Adipose tissue (tissue), 3 donors: ENCODE measurements around the gene DDX1. TPM values are rescaled to one million over a fixed set of nuclear protein-coding genes. Genes with fewer than 3 reads are reported as not detected.
"Not testable (repeated sequence)": the region's sequence is repeated elsewhere in the genome, so short reads cannot be mapped to it uniquely, and the experiment has no call there.

Source experiments
- H3K27ac ChIP-seq: one replicate; pipeline ENCODE4 v1.5.1; 2013; ENCODE audit warnings: low read depth, low read length
- WGBS, 3 donors: extraction: QIAGEN DNeasy Blood & Tissue Kit; methylation state at CpG; one replicate each; pipeline ENCODE4 v1.1.7; 2013; 5-methylcytosine and 5-hydroxymethylcytosine counted together
- polyA plus RNA-seq, 3 donors: library from polyadenylated mRNA; stranded (reverse); fragments of 200-250 nt; gene quantifications; one replicate each; pipeline ENCODE4 v1.2.3, GENCODE V29; 2013
- donor health status: healthy with polysubstance abuse.
- donor health status: Bipolar disorder and iron deficiency.
- donor health status: healthy.

The DDX1 gene
- polyA plus RNA-seq, 3 donors = 43.1 to 70.2 (median 62.2) TPM

DNA sequence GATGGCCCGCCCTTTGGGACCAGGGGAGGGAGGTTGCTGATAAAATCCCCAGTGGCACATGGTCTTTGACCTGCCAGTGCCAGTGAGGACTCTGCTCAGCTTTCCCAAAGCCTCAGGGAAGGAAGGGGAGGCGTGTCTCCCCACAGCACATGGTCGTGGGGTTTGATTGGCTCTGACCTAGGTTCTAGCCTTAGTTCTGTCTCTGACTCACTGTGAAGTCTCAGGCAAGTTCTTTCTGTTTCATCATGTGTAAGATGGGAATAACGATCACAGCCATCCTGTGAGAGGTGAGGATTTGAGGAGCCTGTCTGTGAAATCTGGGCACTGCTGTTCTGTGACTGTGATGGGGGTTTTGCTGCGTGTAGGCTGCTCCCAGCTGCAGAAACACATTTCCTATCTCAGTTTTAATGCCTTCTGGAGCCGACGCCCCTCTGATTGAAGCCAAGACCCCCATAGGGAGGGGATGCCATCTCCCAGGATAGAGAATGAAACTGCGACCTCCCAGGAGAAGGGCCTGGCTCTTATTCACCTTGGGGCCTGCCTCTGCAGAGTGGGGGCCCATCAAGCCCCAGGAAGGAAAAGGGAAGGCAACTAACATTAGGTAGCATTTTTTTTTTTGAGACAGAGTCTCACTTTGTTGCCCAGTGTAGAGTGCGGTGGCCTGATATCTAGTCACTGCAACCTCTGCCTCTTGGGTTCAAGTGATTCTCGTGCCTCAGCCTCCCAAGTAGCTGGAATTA, 84.0 kb downstream of the DDX1 start:
- 67 to 73% (median 70%) methylated on average over 9 to 10 of the region's 10 CpGs for WGBS, 3 donors
- no peak overlapping the region for H3K27ac ChIP-seq

DNA sequence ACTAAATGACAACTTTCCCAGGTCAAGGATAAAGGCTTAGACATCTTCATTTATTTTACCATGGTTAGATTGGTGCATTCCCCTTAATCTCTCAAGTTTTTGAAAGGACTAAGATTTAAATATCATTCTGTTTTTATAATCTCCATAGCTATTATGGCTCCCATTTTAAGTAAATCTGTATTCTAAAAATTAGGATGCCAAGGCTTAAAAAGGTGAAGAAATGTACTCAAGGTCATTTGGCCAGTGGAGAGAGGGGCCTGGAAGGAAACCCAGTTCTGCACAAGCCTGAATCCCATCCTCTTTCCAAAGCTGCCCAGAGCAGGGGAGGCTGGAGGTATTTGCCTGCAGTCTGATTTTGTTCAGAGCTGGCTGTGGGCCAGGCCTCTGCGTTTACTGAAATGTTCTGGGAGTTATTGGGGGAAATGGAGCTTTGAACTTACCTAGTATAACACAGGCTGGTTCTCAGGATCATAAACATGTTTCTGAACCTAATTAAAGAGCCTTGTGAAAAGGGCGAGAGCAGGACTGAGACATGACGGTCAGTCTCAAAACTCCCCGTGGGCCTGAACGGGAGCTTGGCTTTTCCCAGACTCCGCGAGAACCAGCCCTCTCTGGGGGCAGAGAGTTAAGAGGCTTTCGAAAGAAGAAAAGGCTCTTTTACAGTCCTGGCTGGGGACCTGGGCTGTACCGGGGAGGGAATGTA, 85.6 kb downstream of the DDX1 start:
- WGBS, 3 donors = 23 to 57% (median 48%) methylated on average over 9 of the region's 9 CpGs
- no peak overlapping the region for H3K27ac ChIP-seq

DNA sequence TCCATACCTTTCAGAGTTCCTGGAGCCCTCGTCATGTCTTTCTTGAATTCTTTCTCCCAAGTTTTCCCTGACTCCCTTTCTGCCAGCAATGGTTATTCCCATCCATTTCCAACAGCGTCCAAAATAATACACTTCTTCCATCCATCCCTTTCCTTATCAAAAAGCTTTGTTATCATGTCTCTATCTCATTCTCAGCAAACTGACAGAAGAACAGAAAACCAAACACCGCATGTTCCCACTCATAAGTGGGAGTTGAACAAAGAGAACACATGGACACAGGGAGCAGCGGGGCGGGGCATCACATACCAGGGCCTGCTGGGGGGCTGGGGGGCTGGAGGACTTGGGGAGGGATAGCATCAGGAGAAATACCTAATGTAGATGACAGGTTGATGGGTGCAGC, 86.7 kb downstream of the DDX1 start:
- 85 to 90% (median 87%) methylated on average over 5 of the region's 5 CpGs for WGBS, 3 donors
- no peak overlapping the region for H3K27ac ChIP-seq

DNA sequence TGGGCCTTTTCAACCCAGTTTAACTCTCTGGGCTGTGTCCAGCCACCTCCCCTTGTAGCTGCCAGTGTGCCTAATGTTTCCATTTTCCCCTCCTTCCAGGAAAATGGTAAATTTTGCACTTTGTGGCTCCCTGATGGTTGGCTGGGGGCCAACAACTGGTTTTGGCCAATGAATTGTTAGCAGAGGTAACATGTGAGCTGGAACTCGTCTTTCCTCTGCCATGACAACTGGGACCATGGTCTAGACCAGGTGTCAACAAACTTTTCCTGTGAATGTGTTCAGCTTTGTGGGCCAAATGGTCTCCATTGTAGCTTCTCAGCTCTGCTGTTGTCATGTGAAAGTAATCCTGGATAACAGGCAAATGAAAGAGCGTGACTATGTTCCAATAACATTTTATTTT, 87.2 kb downstream of the DDX1 start:
- no peak overlapping the region for H3K27ac ChIP-seq
- 89 to 97% (median 94%) methylated on average over 2 of the region's 2 CpGs for WGBS, 3 donors

DNA sequence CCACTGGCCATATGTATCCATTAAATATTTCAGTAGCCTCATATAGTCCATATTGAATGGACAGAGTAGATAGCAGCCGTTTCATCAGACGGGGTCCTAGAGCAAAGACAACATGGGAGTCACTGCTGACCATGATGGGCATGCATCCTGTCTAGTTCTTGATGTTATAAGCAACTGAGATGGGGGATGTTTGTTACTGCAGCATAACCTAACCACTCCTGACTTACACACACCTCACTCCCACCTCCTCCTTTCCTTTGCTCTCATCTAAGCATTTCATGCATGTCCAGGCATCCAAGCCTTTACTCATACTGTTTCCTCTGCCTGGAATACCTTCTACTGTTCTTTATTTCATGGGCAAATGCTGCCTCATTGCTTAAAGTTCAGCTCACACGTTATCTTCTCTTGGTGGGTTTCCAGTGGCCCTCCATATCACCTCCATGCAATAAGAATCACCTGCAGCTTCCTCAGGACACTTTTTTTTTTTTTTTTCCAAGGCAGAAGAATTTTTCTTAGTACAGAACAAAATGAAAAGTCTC, 87.8 kb downstream of the DDX1 start:
- WGBS, 3 donors = 92 to 95% (median 95%) methylated on average over 3 of the region's 3 CpGs

DNA sequence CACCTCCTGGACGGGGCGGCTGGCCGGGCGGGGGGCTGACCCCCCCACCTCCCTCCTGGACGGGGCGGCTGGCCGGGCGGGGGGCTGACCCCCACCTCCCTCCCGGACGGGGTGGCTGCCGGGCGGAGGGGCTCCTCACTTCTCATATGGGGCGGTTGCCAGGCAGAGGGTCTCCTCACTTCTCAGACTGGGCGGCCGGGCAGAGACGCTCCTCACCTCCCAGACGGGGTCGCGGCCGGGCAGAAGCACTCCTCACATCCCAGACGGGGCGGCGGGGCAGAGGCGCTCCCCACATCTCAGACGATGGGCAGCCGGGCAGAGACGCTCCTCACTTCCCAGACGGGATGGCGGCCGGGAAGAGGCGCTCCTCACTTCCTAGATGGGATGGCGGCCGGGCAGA, 88.5 kb downstream of the DDX1 start:
- 93 to 95% (median 94%) methylated on average over 3 to 29 of the region's 33 CpGs for WGBS, 3 donors
- H3K27ac ChIP-seq = not testable (repeated sequence)

More for the DNA sequence above, 87.8 kb downstream of the DDX1 start:
- H3K27ac ChIP-seq = no peak overlapping the region

Other genes with a start within 250 kb of the DDX1 start
- 10 to 100 TPM; 12.7 to 19.8 (median 16.7) TPM for gene NBAS, start 30.5 kb upstream of the DDX1 start, polyA plus RNA-seq